RCC 7860 (cell line): ENCODE data around the gene BCL6.

Experiments used
- DNase-seq: peaks from one replicate; pipeline ENCODE4 v3.0.0-alpha.2; 2015; ENCODE audit warnings: low spot score
- FAIRE-seq: peaks from 2 replicates; lab custom pipeline; 2012; peaks lifted over from hg19 to GRCh38; lab: Jason Lieb, UNC

The BCL6 gene

GRCh38 chr3:187740421-187741399 lies 4.6 kb downstream of the BCL6 start:
- FAIRE-seq (no peak), DNase-seq (no peak)

- DNase-seq, result peak; percentile 49
- FAIRE-seq, result no peak
Observed at GRCh38 chr3:187739561-187740332, 5.5 kb downstream of the BCL6 start.

GRCh38 chr3:187739094-187739560 lies 6.1 kb downstream of the BCL6 start:
- no peak for FAIRE-seq

GRCh38 chr3:187738331-187739093 lies 6.8 kb downstream of the BCL6 start:
- DNase-seq (peak; percentile 64), FAIRE-seq (peak; percentile 14)

More at GRCh38 chr3:187739094-187739560, 6.1 kb downstream of the BCL6 start:
- no peak for DNase-seq

- DNase-seq, result no peak
- FAIRE-seq, result no peak
Observed at GRCh38 chr3:187738071-187738330, 7.3 kb downstream of the BCL6 start.

GRCh38 chr3:187737368-187738070 lies 7.7 kb downstream of the BCL6 start:
- FAIRE-seq, result no peak
- peak; percentile 9 for DNase-seq

- FAIRE-seq, result no peak
- no peak for DNase-seq
Observed at GRCh38 chr3:187737006-187737367, 8.3 kb downstream of the BCL6 start.

GRCh38 chr3:187736418-187736871 lies 8.8 kb downstream of the BCL6 start:
- FAIRE-seq (peak; percentile 49), DNase-seq (peak; percentile 24)

- FAIRE-seq, result no peak
- DNase-seq, result no peak
Observed at GRCh38 chr3:187735837-187736236, 9.4 kb downstream of the BCL6 start.

GRCh38 chr3:187735383-187735782 lies 9.9 kb downstream of the BCL6 start:
- DNase-seq (no peak), FAIRE-seq (no peak)

GRCh38 chr3:187734841-187735240 lies 10.4 kb downstream of the BCL6 start:
- no peak for FAIRE-seq

GRCh38 chr3:187733371-187733770 lies 11.9 kb downstream of the BCL6 start:
- DNase-seq, result no peak
- FAIRE-seq, result no peak

More at GRCh38 chr3:187734841-187735240, 10.4 kb downstream of the BCL6 start:
- DNase-seq, result no peak

GRCh38 chr3:187729598-187729997 lies 15.7 kb downstream of the BCL6 start:
- FAIRE-seq, result no peak
- no peak for DNase-seq

GRCh38 chr3:187728940-187729583 lies 16.2 kb downstream of the BCL6 start:
- no peak for DNase-seq
- FAIRE-seq, result no peak

- DNase-seq (no peak), FAIRE-seq (no peak)
Observed at GRCh38 chr3:187728248-187728647, 17.0 kb downstream of the BCL6 start.

GRCh38 chr3:187726564-187726963 lies 18.7 kb downstream of the BCL6 start:
- DNase-seq (no peak), FAIRE-seq (no peak)

GRCh38 chr3:187725653-187726370 lies 19.5 kb downstream of the BCL6 start:
- DNase-seq (no peak), FAIRE-seq (no peak)

- FAIRE-seq (no peak), DNase-seq (no peak)
Observed at GRCh38 chr3:187725224-187725623, 20.0 kb downstream of the BCL6 start.

GRCh38 chr3:187722206-187722612 lies 23.1 kb downstream of the BCL6 start:
- DNase-seq (no peak), FAIRE-seq (no peak)
